ENCODE data around the gene CSF3. TPM values are rescaled to one million over a fixed set of nuclear protein-coding genes. Genes with fewer than 3 reads are reported as not detected.

CSF3 gene
- total RNA-seq, 1 experiment from 2014 or later, result not detected

GRCh38 chr17:39996162-39996561 is 19.1 kb upstream of the CSF3 start:
- Histone ChIP-seq H4K20me1 (ENCODE audit: control insufficient read depth, insufficient read depth, insufficient read length) (no peaks in the 10 kb centered on the region), H3K4ac (ENCODE audit: low read depth, low read length) (no peak overlapping the region), H3K4me2 (ENCODE audit: insufficient read depth, insufficient read length, low read length) (no peak overlapping the region), H3K9me3 (ENCODE audit: control insufficient read depth, low read depth, low read length) (no peaks in the 10 kb centered on the region), H3K9ac (ENCODE audit: extremely low read depth, insufficient read length, low read length) (no peak overlapping the region), H3K27me3 (ENCODE audit: insufficient read depth, low read length) (no peaks in the 10 kb centered on the region), H3K4me1 (ENCODE audit: insufficient read depth, low read length) (no peaks in the 10 kb centered on the region), H3K23me2 (ENCODE audit: insufficient read length, low read depth, low read length, poor library complexity, severe bottlenecking) (no peaks in the 10 kb centered on the region), H3K23ac (ENCODE audit: insufficient read length, low read depth, low read length) (no peak overlapping the region), H3K56ac (ENCODE audit: insufficient read length, low read depth, low read length) (no peak overlapping the region), H2BK120ac (ENCODE audit: low read depth, low read length, poor library complexity, severe bottlenecking) (no peak overlapping the region), H3K14ac (ENCODE audit: insufficient read depth, low read length) (no peak overlapping the region), H3K79me2 (ENCODE audit: insufficient read depth, low read length) (no peaks in the 10 kb centered on the region), H4K8ac (replicated peaks; ENCODE audit: insufficient read length, low read depth, low read length) (no peak overlapping the region), H3K18ac (ENCODE audit: insufficient read length, low read depth, low read length) (no peak overlapping the region), H3T11ph (ENCODE audit: low read length) (no peak overlapping the region), H3K27ac (ENCODE audit: insufficient read length, low read depth, low read length) (no peak overlapping the region), H2BK15ac (ENCODE audit: low read depth, low read length) (no peak overlapping the region), H2AFZ (ENCODE audit: low read length) (no peak overlapping the region), H2AK5ac (ENCODE audit: insufficient read length, low read length) (no peak overlapping the region), H4K91ac (ENCODE audit: insufficient read length, low read depth, low read length) (no peak overlapping the region), H4K5ac (ENCODE audit: insufficient read length, low read depth, low read length) (no peak overlapping the region), H2BK12ac (ENCODE audit: insufficient read length, low read depth, low read length) (no peak overlapping the region), H3K79me1 (ENCODE audit: insufficient read depth, low read depth, low read length, poor library complexity, severe bottlenecking) (no peaks in the 10 kb centered on the region), H2BK20ac (ENCODE audit: low read depth, low read length, poor library complexity, severe bottlenecking) (no peak overlapping the region), H2BK5ac (ENCODE audit: insufficient read length, low read length) (no peak overlapping the region)
- H3K27ac Mint-ChIP-seq, result peak overlapping the region in 1 of 3 experiments; percentile 57; a peak in 2 of 7 replicates
- DNase-seq, result no peak
- H3K36me3 Mint-ChIP-seq (ENCODE audit: insufficient read depth in 1 of 3, low read depth in 3 of 3), result peaks cover 43 to 67% (median 59%) of the 10 kb centered on the region in 3 experiments; a peak in 6 of 7 replicates
- no peaks in the 10 kb centered on the region for H3K9me3 Mint-ChIP-seq
- H3K27me3 Mint-ChIP-seq (ENCODE audit: low read depth), result no peaks in the 10 kb centered on the region
- no peak for TF ChIP-seq CTCF (conservative IDR thresholded peaks at IDR 0.05)
- no CpG with 5 or more reads among the region's 8 CpGs for WGBS (ENCODE audit: extremely low coverage, insufficient read length, low lambda C conversion rate)
- H3K4me3 Mint-ChIP-seq, result no peak overlapping the region
- no peaks in the 10 kb centered on the region for H3K4me1 Mint-ChIP-seq

Data from H9 (cell line).